Activated CD4-positive, CD25-positive, alpha-beta regulatory T cell treated with anti-CD3 and anti-CD28 coated beads, Interleukin-2, amount 50 U/mL, for 24 hours (primary cell): ENCODE results near the gene EFTUD2.

ENCODE experiments used
- ATAC-seq, 2 donors: fragments of 150-1000 bp; cut with Tn5 transposase; one replicate each; pipeline ENCODE4 v1.10.0; 2021; ENCODE audit warnings: mild to moderate bottlenecking in 1 of 2, moderate library complexity in 1 of 2

EFTUD2 gene

GRCh38 chr17:44887016-44887415 is 12.2 kb downstream of the EFTUD2 start:
- ATAC-seq, result no peak

GRCh38 chr17:44884941-44885340 is 14.3 kb downstream of the EFTUD2 start:
- ATAC-seq, result no peak

- ATAC-seq, result no peak
These were observed 18.1 kb downstream of the EFTUD2 start for GRCh38 chr17:44881145-44881544.

- no peak for ATAC-seq
These were observed 19.2 kb downstream of the EFTUD2 start for GRCh38 chr17:44880062-44880461.

- ATAC-seq, result no peak
These were observed 19.9 kb downstream of the EFTUD2 start for GRCh38 chr17:44879376-44879775.

- ATAC-seq, result no peak
These were observed 20.5 kb downstream of the EFTUD2 start for GRCh38 chr17:44878627-44879221.

GRCh38 chr17:44877121-44877520 is 22.1 kb downstream of the EFTUD2 start:
- ATAC-seq, result no peak

- no peak for ATAC-seq
These were observed 23.5 kb downstream of the EFTUD2 start for GRCh38 chr17:44875761-44876160.

- ATAC-seq, result no peak
These were observed 27.0 kb downstream of the EFTUD2 start for GRCh38 chr17:44872131-44872768.

- ATAC-seq, result no peak
These were observed 27.7 kb downstream of the EFTUD2 start for GRCh38 chr17:44871556-44871955.

GRCh38 chr17:44867841-44868240 is 31.4 kb downstream of the EFTUD2 start:
- no peak for ATAC-seq

- ATAC-seq, result no peak
These were observed 33.3 kb downstream of the EFTUD2 start for GRCh38 chr17:44865931-44866330.

- ATAC-seq, result peak in 1 of 2 donors; percentile 76
These were observed 34.0 kb downstream of the EFTUD2 start for GRCh38 chr17:44865231-44865660.

GRCh38 chr17:44864831-44865230 is 34.4 kb downstream of the EFTUD2 start:
- ATAC-seq, result no peak

GRCh38 chr17:44863061-44863918 is 36.0 kb downstream of the EFTUD2 start:
- ATAC-seq, result no peak

- no peak for ATAC-seq
These were observed 36.8 kb downstream of the EFTUD2 start for GRCh38 chr17:44862278-44862914.

GRCh38 chr17:44859701-44860100 is 39.5 kb downstream of the EFTUD2 start:
- ATAC-seq, result no peak

GRCh38 chr17:44854192-44854591 is 45.1 kb downstream of the EFTUD2 start:
- ATAC-seq, result no peak

- no peak for ATAC-seq
These were observed 48.6 kb downstream of the EFTUD2 start for GRCh38 chr17:44850612-44851011.

GRCh38 chr17:44850025-44850424 is 49.2 kb downstream of the EFTUD2 start:
- no peak for ATAC-seq

- ATAC-seq, result no peak
These were observed 50.2 kb downstream of the EFTUD2 start for GRCh38 chr17:44848961-44849489.

GRCh38 chr17:44848257-44848795 is 50.9 kb downstream of the EFTUD2 start:
- no peak for ATAC-seq

- ATAC-seq, result no peak
These were observed 51.7 kb downstream of the EFTUD2 start, which contains the start of gene HIGD1B for GRCh38 chr17:44847586-44847985. HIGD1B (plus strand) TSS chr17:44847883; CDS start chr17:44848153, 270 bp downstream.
